ENCODE results near the gene OR4C45.
"Not testable (repeated sequence)": the region's sequence is repeated elsewhere in the genome, so short reads cannot be mapped to it uniquely, and the experiment has no call there.

The OR4C45 gene

GRCh38 chr11:50075856-50076255, 43.2 kb downstream of the OR4C45 start:
- TF ChIP-seq CTCF (IDR thresholded peaks at IDR 0.05; ENCODE audit: low read depth, low read length), result no peak
- Histone ChIP-seq H3K27me3 (no peaks in the 10 kb centered on the region), H3K36me3 (no peaks in the 10 kb centered on the region), H3K9me3 (no peaks in the 10 kb centered on the region), H3K4me3 (ENCODE audit: low read depth, low read length) (no peak overlapping the region), H3K4me1 (no peaks in the 10 kb centered on the region)
- DNase-seq, result no peak

- H3K9me3 ChIP-seq, result no peaks in the 10 kb centered on the region
- no peak overlapping the region for H3K4me3 ChIP-seq (ENCODE audit: low read depth, low read length)
- H3K4me1 ChIP-seq, result no peaks in the 10 kb centered on the region
- TF ChIP-seq CTCF (IDR thresholded peaks at IDR 0.05; ENCODE audit: low read depth, low read length), result no peak
- H3K27me3 ChIP-seq, result no peaks in the 10 kb centered on the region
- no peak for DNase-seq
- no peaks in the 10 kb centered on the region for H3K36me3 ChIP-seq
Measured at GRCh38 chr11:50077526-50077925, 44.9 kb downstream of the OR4C45 start.

GRCh38 chr11:50078001-50078400, 45.3 kb downstream of the OR4C45 start:
- no peak for DNase-seq
- no peaks in the 10 kb centered on the region for H3K4me1 ChIP-seq
- H3K36me3 ChIP-seq, result no peaks in the 10 kb centered on the region
- H3K9me3 ChIP-seq, result no peaks in the 10 kb centered on the region
- H3K27me3 ChIP-seq, result no peaks in the 10 kb centered on the region
- no peak for TF ChIP-seq CTCF (IDR thresholded peaks at IDR 0.05; ENCODE audit: low read depth, low read length)
- no peak overlapping the region for H3K4me3 ChIP-seq (ENCODE audit: low read depth, low read length)

DNA sequence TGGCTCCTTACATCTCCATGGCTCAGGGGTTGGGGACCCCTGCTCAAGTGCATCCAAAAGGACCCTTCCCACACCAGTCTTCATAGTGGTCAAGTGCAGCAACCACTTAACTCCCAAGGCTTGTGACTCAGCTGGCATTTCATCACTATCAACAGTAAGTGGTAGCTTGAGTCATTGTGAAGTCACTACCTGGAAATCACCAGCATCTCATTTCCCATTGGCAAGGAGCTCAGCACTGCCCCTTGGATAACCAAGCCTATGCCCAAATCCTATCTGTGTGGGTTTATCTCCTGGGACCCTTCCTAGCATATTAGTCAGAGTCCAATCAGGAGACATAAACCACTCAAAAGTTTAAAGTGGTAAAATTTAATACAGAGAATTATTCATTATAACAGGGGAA, 46.3 kb downstream of the OR4C45 start:
- H3K27me3 ChIP-seq; H3K36me3 ChIP-seq; H3K9me3 ChIP-seq; H3K4me3 ChIP-seq (ENCODE audit: low read depth, low read length); H3K4me1 ChIP-seq; DNase-seq: not testable (repeated sequence)

DNA sequence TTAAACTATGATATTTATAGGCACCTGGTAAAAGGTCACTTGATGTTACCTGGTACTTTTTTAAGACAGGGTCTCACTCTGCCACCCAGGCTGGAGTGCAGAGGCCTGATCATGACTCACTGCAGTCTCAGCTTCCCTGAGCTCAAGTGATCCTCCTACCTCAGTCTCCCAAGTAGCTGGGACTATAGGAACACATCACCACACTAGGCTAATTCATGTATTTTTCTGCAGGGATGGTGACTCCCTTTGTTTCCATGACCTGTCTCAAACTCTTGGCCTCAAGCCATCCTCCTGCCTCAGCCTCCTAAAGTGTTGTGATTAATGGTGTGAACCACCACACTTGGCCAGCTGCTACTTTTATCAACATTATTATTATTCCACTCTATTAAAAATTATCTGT, 47.6 kb downstream of the OR4C45 start:
- Histone ChIP-seq H3K4me1 (no peaks in the 10 kb centered on the region), H3K4me3 (ENCODE audit: low read depth, low read length) (no peak overlapping the region), H3K9me3 (no peaks in the 10 kb centered on the region), H3K27me3 (no peaks in the 10 kb centered on the region), H3K36me3 (no peaks in the 10 kb centered on the region)
- no peak for TF ChIP-seq CTCF (IDR thresholded peaks at IDR 0.05; ENCODE audit: low read depth, low read length)
- no peak for DNase-seq
